Activated CD4-positive, CD25-positive, alpha-beta regulatory T cell treated with anti-CD3 and anti-CD28 coated beads, Interleukin-2, amount 50 U/mL, for 16 hours (primary cell): ENCODE results near the gene NOL4L.

Experiments
- DNase-seq: peaks from one replicate; pipeline ENCODE4 v3.0.0-alpha.2; 2020; ENCODE audit warnings: low read depth, low spot score

NOL4L gene

DNA sequence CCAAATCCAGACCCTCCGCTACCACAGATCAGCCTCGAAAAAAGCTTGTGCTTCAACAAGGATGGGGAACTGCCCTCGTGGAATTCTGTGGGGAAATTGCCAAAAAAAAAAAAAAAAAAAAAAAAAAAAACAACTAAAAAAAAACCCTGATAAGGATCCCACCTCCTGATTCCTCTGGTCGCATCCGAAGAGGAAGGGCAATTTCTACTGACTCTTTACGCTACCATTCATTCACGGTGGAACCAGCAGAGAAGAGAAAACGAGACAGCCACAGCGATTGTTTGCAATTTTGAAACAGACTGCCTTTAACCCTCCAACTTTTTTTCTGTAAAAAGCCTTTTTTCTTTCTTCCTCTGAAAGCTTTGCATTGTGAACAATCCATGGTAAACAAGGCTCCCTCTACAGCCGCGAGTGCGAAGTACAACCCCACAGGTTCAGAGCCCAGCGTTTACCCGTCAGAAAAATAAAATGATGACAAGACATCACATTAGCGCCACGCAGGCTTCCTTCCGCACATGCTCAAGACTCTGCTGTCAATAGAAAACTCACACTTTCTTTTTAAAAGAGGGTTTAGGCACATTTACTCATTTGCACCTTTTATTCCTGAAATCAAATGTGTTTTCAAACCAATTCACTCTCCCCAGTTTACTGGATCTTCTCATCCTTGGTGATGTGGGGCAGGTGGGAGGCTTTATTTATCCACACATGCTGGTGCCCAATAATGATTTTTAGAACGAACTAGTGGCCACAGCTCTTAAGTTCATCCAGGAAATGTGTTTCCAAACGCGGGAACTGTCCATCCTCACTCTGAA, 100.0 kb downstream of the NOL4L start:
- DNase-seq, result peak; percentile 69

DNA sequence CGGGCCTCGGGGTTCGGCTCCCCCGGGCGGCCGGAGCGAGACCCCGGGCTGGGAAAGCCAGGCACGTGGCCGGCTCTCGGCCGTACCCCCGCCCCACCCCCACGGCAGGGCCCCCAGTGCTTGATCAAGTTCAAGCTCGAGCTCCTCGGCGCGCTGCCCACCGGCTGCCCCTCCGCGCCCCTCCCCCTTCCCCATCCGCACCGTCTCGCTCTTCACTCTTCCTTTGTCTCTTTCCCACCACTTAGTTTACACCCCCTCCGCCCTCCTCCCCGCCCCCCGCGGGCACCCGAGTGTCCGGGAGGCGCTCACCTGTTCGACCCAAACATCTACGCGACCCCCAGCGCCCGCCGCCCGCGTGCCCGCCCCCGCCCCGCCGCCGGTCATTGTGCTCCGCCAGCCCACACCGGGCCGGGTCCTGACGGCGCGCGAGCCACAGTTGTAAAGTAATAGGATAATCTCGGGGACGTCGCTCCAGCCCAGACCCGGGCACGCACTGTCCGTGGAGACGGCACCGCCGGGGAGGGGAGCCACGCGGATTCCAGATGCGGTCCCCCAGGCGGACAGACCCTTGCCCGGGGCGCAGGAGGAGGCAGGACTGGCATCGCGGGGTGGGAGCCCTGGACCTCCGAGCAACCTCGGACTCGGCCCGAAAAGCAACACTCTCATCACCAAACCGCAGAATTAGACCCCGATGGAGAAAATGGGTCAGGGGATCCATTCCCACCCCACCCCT, 100.7 kb downstream of the NOL4L start:
- DNase-seq, result no peak

DNA sequence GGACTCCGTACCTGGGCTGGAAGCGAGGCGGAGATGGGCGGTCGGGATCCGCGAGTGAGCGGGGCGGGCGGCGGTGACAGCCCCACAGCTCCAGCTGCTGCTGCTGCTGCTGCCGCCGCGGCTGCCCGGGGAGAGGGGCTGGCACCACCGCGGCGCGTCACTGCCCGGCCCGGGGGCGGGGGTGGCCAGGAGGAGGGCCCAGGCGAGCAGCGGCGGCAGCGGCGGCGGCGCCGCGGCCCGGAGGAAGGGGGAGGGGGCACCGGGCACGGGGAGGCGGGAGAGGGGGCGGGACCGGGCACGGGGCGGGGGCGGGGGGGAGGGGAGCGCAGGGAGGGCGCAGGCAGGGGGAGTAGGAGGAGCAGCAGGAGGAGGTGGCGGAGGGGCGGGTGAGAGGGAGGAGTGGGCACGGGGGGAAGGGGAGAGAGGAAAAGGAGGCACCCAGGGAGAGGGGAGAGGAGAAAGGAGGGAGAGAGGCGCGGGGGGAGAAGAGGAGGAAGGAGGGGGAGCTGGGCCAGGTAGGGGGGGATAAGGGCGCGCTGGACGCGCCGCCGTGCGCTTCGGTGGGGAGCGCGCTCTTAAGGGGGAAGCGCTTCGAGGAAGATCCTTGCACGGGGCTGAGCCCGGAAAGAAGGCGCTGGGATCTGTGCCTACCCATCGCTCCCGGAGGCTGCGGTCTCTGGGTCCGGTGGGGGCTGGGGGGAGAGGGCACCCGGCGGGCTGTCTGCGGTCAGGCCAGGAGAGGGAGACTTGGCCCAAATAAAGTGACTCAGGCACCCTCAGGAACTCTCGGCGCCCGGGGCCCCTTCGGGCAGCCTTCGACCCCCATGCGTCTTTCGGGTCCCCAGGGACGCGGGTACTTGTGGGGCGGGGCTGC, 101.5 kb downstream of the NOL4L start:
- DNase-seq, result peak; percentile 34

DNA sequence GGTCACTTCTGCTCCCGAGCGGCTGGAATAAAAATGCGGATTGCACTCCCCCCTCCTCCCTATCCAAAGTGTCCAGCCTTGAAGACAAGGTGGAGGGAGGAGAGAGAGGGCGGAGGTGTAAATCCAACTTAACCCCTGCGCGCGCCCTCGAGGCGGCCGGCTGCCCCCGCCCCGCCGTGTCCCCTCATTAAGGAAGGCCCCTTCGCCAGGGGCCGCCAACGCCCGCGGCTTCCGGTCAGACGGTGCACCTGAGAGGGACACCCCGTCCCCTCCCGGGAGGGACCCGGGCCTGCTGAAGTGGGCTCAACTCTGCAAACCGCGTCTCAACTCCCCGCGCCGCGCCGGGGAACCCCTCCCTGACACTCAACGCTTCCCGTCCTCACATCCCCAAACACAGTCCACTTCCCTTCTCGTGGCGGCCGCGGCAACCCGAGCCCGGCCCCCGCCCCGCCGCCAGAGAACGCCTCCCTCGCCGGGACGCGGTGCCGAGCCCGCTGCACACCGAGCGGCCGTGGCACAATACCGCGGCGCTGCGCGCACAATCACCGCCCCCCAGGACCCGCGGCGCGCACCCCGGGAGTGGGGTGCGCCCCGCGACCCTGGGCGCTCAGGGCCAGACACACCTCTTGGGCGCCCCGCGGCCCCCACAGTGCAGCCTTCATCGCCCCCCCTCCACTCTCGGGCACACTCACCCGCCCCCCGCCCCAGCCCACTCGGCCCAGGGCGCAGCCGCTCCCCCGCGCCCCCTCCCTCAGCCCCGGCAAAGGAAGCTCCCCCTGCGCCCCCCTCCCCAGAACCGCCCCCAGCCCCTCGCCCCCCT, 102.5 kb downstream of the NOL4L start:
- DNase-seq, result no peak

DNA sequence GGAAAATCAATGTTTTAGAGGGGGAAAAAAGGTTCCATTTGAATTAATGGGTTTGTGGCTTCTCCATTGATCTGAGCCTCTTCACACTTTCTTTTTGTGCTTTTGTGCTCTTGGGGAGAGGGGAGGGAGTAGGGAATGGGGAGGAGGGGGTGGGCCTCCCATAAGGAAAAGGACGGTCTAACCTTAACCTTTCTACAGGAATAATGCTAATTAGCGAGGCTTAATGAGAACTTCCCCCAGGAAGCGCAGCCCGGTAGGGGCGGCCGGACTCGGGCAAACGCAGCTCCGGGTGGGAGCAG, 103.0 kb downstream of the NOL4L start:
- no peak for DNase-seq

DNA sequence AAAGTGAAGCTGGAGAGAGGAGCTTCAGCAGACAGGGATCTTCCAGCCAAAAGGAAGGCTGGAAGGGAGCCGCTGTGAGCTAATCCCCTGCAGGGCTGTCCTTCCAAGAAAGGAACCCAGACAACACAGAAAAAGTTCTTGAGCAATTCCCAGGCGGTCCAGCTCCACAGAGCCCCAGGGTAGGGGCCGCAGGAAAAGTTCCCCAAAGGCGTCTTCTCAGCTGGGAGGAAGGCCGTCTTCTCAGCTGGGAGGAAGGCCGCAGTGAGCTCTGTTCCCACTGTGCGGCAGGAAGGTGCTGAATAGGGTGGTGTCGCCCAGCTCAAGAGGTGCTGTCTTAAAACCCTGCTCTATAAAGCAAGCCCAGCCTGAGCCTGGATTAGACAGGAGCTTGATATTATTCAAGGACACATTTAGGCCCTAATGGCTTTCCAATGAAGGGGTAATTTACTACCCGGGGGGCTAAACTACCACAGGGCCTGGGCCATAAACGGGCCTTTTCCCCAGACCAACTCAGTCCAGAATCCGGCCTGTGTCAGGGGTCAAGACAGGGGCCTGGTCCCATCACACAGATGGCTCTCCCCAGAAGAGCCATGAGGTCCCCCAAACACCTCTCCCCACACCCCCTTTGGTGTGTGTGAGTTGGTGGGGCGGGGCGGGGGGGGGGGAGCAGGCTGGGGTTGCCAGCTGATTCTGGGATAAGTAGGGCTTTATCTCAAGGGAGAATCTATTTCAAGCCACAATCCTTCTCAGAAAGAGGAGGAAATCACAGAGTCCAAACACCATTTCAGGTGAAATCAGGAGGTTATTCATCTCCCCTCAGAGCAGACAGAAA, 103.6 kb downstream of the NOL4L start:
- DNase-seq, result no peak

DNA sequence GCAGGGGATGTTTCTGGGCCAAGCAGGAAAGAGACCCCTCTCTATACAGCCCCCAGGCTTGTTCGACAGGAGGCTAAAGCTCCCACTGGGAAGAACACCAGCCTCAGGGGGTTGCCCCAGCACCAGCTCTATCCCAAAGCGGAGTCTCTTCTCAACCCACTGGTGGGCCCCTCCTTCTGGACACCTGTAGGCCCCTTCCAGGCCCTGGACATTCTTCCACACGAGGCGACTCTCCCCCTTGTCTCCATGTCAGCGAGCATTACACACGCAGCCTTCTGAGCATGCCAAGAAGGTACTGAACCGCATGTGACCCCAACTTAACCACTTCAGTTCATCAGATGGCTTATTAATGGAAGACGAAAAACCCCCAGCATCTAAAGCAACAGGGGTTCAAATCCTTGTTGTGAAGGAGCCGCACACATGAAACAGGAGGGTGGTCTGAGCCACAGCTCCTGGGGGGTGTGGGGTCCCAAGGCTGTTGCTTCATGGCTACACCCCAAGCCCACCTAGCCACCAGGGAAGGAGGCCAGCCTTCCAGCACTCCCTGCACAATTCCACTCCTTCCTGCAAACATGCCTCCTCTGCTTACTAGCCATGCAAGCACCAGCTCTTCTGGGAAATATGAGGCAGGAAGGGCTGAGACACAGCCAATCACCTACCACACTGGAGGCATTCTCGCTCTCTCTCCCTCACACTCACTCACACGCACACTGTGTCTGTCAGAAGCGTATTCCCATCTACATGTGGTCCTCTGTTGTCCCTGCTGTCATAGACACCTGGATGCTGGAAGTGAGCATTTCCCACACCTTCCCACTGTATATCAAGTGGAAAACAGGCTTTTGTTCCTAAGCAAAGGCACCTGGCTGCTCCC, 104.5 kb downstream of the NOL4L start:
- DNase-seq, result no peak

DNA sequence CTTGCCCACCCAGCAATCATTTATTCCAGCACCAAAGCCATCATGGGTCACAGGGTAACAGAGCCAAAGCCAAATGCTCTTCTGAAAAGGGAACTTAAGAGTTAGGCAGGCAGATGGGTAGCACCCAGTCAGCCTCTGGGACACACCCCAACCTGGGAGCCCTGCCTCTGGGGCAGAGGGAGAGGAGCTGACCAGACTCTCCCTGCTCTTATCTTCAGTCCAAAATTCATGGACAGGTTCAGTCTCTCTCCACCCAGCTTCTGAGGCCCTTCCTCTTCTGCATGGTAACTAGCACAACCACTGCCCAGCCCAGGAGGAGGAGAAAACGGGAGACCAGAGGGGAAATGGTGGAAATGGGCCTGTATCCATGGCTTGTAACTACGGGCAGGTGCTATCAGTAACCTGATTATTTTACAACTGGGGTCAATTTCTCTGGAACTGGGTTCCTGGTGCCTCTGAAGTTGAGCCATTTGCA, 105.4 kb downstream of the NOL4L start:
- no peak for DNase-seq

DNA sequence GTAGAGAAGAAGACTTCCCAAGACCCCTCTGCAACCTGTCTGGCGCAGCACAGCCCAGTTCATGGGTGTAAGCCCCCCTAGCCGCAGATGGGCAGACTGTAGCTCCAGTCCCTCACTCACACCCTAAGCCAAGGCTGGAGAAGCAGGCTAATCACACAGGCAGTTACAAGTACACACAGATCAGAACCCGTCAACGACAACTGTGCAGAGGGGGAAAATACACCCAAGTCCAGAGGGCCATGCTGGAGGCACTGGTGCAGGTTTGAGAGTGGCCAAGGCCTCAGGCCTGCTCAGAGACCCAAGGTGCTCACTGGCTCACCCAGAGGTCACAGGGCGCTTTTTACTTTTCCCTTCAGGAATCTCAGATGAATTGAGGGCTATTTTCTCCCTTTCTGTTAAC, 106.1 kb downstream of the NOL4L start:
- DNase-seq, result no peak

DNA sequence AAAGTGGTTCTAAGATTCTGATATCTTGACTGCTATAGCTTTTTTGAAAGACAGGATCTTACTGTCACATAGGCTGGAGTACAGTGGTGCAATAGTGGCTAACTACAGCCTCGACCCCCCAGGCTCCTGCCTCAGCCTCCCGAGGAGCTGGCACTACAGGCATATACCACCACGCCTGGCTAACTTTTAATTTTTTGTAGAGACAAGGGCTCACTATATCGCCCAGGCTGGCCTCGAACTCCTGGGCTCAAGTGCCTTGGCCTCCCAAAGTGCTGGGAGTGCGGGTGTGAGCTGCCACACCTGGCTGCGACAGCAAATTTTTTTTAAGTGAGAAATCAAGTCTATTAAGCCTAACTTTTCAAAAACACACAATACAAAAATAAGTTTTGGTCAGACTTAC, 106.6 kb downstream of the NOL4L start:
- DNase-seq, result no peak

DNA sequence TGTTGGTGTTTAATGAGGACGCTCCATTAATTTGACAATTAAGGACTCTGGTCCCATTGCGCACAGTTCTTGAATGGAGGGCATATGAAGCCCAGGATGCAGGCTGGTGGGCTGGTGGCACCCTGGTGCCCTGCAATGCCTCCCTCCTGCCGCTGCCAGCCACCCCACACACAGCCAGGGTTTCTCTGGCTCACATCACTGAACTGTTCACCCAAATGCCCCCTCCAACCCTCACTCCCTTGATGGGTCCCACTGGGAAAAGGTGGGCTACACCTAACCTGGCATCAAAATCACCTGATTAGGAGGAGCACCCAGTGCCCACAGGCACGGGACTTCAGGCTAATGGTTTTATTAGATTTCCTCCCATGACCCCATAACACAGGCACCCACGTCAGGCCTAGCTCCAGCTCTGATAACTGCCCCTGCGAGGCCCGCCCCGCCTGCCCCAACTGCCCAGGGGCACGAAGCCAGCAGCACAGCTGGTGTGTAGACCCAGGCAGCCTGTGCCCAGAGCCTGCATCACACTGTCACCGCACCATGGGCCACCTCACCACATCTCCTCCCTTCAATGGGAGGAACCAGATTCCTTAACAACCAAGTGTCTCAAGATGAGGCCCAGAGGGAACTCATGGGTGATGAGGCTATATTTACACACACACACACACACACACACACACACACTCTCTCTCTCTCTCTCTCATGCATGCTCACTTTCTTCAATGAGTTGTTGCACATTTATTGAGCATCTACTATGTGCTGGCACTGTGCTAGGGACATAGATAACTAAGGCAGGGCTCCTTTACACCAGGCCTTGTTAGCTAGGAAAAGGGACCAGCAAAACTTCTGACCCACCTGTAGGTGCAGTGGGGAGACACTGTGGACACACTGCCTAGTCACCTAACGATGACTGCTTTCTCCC, 107.3 kb downstream of the NOL4L start:
- no peak for DNase-seq

DNA sequence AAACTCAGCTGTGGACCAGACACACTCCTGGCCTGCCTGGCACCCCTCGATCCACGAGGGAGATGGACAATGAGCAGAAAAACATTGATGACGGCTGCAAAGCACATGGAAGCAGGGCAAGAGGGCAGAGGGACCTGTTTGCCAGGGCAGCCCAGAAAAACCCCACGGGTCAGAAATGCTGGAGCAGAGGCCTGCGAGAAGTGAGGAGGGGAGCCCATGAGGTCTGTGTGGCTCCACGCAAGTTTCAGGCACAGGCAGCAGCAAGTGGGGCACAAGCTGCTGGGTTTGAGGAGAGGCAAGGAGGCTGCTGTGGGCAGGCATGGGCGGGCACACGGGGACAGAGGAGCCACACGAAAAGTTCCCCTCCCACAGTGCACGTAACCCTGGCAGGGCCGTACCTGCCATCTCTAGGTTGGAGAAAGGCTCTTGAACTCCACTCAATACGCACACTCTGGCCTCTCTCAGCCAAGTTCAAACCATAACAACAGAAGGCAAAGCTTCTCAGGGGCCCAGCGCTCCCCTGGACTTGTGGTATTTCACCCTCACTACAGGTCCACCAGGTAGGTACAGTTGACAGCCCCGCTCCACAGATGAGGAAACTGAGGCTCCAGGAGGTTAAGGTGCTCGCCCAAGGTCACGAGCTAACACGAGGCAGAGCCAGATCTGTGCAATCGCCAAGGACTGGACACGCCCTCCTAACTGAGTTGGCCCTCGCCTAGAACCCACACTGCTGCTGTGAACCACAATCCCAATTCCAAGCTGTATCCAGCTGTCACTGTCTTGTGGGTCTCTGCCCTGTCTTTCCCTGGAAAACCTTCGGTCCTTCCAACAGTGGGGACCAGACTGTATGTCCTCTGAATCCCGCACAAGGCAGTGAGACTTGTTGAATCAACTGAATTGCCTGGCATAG, 108.2 kb downstream of the NOL4L start:
- no peak for DNase-seq

DNA sequence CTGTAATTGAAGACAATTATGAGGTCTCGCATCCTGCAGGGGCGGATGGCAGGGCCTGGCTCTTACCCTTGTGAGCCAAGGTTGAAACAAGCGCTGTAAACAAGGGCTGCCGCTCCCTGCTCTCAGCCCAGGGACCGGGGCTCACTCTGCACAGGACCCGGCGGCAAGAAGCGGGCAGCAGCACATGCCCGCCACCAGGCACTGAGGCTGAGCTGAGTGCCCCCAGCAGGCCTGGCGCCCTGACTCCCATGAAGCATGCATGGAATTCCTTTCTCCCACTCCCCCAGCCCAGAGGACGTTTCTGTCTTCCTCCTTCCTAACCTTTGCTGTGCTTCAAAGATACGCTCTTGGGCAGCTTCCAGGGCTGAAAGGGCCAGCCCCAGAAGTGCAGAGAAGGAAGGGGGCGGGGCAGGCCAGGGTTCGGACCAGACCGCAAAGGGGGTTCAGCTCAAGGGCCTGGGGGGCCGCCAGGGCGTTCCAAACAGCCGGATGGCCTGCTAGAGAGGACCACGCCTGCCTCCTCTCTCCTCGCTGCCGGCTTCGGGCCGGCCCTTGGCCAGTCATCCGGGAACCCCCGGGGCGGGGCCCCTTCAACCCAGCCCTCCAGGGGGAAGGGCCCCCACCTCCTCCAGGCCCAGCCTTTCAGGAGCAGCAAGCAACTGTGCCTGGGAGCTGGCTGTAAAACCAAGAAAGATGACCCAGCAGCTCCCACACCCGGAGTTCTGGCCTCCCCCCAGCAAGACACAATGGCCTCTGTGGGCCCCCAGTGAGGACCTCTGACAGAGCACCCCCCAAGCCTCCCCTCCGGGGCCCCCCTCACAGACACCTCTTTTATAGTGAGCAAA, 109.9 kb downstream of the NOL4L start:
- DNase-seq, result no peak

DNA sequence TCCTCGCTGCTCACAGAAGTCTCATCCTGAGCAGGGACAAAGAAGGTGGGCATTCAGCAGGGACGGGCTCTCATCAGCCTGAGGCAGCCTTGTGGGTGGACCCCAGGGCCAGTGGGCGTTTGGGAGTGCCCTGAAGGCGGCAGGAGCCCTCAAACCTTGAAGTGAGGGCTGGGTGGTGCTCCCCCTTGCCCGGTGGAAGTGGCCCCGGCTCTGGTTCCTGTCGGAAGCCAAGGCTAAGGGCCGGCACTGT, 110.5 kb downstream of the NOL4L start:
- no peak for DNase-seq

DNA sequence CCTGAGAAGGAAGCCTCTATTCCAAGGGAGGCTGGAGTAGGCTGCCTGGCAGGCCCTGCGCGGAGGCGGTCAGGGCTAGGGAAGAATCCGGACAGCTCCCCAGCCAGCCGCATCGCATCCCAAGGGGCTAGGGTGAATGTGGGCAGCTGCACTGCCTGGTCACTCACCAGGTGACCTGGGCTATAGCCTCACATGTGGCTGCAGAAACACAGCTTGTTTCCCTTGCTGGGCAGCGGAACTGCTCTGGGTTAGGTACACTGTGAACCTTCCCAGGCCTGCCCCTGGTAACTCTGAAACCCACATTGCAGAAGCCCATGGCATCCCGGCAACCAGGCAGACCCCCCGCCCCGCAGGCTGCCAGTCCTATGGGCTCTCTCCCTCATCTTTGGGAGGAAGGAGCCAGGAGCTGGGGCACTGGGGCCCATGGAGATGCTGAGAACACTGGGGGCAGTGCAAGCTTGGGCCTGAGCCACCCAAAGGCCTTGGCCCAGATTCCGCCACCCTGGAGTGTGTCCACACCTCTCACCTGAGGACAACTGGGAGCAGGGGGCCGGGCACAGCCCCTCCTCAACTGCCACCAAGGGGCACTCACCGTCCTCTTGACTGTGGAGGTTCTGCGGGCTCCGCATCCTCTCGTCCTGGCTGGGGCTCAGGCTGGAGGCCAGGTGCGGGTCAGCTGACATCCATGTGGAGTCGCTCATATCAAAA, 111.0 kb downstream of the NOL4L start:
- no peak for DNase-seq
